ENCODE measurements around the gene TRAPPC3. TPM values are rescaled to one million over a fixed set of nuclear protein-coding genes. Genes with fewer than 3 reads are reported as not detected.
"Not testable (repeated sequence)": the region's sequence is repeated elsewhere in the genome, so short reads cannot be mapped to it uniquely, and the experiment has no call there.

The TRAPPC3 gene
- total RNA-seq, 1 experiment from 2014 or later, result 168 TPM

DNA sequence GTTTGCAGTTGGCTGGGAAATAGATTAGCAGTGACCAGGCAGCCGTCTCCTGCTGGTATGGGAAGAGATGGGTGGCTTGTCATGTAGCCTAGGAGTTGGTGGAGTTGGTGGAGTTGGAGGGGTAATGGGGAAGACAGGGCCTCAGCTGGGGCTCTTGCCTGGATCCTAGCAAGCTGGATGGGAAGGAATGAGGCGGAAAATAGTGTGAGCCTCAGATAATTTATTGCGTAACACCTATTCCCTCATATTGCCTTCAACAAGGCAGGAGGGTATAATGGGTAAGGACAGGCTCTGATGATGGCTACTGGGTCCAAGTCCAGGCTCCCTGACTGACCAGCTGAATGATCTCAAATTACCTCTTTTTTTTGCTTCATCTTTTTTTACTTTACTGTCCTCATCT is 19.2 kb upstream of the TRAPPC3 start:
- no peak for DNase-seq (ENCODE audit: low spot score)
- in situ Hi-C loops (cut with HindIII; ENCODE audit: low sequenced_read_pairs), result loop anchor here (10.0 kb wide), 1 partner anchor 66 kb away; no protein-coding TSS in a partner anchor

DNA sequence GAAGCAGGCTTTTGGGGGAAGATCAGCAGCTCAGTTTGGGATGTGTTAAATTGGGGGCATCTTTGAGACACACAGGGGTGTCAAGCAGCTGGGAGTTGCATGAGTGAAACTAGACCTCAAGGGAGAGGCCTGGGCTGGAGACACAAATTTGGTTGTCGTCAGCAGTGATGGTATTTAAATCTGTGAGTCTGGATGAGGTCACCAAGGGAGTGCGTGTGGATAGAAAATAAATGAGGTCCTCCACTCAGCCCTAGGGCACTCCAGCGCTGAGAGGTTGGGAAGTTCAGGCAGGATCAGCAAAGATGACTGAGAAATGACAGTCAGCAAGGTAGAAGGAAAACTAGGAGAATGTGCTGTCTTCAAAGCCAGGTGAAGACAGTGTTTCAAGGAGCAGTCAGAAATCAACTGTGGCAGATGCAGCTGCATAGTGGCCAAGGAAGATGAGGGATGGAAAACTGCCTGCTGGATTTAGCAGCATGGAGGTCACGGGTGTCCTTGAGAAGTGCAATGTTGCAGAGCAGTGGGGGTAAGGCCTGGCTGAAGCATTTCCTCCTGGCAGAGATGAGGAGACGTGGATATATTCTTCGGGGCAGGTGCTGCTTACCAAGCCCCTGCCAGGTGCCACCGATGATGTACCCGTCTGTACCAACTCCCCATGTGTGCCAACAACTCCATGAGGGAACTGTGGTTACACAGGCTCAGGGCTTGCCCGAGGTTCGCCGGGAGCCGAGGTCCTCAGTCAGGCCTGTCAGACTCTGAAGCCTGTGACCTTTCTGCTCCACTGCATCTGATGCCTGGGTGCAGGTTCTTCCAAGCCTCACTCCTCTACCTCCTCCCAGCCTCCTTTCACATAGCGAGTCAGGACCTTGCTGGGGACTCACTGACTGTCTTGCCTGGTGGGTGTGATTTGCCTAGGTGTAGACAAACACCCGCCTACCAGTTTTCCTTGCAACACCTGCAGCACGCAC is 17.9 kb upstream of the TRAPPC3 start:
- in situ Hi-C loops (cut with HindIII; ENCODE audit: low sequenced_read_pairs), result loop anchor here (10.0 kb wide), 1 partner anchor 68 kb away; no protein-coding TSS in a partner anchor
- peak; percentile 50 for DNase-seq (ENCODE audit: low spot score)

DNA sequence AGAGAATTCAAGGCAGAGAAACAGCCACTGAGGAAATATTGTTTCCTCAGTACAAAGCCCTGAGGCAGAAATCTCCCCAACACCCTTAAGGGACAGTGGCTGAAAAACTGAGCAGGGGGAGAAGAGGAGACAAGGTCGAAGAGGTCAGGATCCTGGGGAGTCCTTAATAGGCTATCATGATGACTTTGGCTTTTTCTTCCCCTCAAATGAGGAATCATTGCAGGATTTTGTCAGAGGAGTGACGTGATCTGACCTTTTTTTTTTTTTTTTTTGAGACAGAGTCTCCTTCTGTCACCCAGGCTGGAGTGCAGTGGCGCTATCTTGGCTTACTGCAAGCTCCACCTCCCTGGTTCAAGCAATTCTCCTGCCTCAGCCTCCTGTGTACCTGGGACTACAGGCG is 16.9 kb upstream of the TRAPPC3 start:
- in situ Hi-C loops (cut with HindIII; ENCODE audit: low sequenced_read_pairs), result loop anchor here (10.0 kb wide), 1 partner anchor 69 kb away; no protein-coding TSS in a partner anchor
- DNase-seq (ENCODE audit: low spot score), result peak; percentile 49

DNA sequence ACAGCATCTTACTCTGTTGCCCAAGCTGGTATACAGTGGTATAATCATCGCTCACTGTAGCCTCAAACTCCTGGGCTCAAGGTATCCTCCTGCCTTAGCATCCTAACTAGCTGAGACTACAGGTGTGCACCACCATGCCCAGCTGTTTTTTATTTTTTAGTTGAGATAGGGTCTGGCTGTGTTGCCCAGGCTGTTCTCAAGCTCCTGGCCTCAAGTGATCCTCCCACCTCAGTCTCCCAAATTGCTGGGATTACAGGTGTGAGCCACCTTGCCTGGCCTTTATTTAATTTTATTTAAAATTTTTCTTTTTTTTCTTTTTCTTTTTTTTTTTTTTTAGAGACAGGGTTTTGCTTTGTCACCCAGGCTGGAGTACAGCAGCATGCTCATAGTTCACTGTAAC is 15.9 kb upstream of the TRAPPC3 start:
- DNase-seq (ENCODE audit: low spot score), result no peak
- in situ Hi-C loops (cut with HindIII; ENCODE audit: low sequenced_read_pairs), result loop anchor here (10.0 kb wide), 1 partner anchor 70 kb away; no protein-coding TSS in a partner anchor

DNA sequence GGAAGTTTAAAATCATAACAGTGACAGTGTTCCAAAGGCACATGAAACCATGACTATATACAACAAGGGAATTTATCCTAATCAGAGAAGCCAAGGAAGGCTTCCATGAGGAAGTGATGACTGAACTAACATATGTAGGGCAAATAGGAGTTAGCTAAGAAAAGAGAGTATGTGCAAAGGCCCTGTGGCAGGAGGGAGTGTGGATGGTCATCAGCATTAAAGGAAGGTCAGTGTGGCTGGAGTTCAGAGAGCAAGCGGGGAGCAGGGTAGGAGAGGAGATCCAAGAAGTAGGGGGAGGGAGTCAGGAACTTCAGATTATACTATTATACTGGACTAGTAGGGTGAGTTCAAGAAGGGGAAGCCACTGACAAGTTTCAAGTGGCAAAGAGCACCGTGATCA is 15.1 kb upstream of the TRAPPC3 start:
- no peak for DNase-seq (ENCODE audit: low spot score)
- in situ Hi-C loops (cut with HindIII; ENCODE audit: low sequenced_read_pairs), result loop anchor here (10.0 kb wide), 1 partner anchor 70 kb away; no protein-coding TSS in a partner anchor

DNA sequence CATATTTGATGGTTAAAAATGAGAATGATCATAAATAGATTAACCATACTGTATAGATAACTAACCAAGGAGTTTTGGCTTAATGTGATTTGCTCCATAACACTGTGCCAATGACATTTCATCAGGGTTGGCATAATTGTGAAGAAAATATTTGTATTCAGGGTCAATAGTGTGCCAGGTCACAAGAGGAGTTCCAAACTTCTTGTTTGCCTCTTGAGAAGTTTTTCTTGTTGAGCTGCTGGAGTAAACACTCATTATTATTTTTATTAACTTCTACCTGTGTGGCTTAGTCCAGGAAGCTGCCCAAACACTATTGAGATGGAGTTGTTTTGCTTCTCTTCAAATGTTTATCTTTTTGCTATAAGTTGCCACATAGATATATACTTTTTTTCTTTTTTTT is 14.1 kb upstream of the TRAPPC3 start:
- no peak for DNase-seq (ENCODE audit: low spot score)
- in situ Hi-C loops (cut with HindIII; ENCODE audit: low sequenced_read_pairs), result loop anchor here (10.0 kb wide), 1 partner anchor 71 kb away; no protein-coding TSS in a partner anchor

DNA sequence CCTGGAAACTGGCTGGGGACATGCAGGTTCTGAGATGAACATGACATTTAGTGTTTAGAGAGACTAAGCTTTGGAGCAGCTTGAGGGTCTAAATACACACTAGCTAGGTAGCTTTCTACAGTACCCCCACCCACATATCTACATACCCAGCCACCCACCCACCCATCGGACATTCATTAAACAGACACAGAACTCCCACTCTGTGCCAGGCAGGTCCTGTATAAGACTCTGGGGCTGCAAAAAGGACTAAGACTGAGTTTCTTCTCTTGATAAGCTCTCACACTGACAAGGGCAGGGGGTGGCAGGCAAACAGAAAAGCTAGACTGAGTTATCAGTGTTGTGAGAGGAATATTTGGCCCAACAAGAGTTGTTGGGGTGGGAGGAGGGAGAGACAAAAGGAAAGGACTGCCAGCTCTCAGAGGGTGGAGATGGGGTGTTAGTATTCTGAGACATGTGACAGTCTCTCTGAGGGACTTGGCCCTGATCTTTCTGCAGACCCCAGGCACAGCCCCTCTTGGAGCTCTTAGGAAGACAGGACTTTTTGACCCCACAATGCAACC is 13.5 kb upstream of the TRAPPC3 start:
- in situ Hi-C loops (cut with HindIII; ENCODE audit: low sequenced_read_pairs), result loop anchor here (10.0 kb wide), 1 partner anchor 72 kb away; no protein-coding TSS in a partner anchor

DNA sequence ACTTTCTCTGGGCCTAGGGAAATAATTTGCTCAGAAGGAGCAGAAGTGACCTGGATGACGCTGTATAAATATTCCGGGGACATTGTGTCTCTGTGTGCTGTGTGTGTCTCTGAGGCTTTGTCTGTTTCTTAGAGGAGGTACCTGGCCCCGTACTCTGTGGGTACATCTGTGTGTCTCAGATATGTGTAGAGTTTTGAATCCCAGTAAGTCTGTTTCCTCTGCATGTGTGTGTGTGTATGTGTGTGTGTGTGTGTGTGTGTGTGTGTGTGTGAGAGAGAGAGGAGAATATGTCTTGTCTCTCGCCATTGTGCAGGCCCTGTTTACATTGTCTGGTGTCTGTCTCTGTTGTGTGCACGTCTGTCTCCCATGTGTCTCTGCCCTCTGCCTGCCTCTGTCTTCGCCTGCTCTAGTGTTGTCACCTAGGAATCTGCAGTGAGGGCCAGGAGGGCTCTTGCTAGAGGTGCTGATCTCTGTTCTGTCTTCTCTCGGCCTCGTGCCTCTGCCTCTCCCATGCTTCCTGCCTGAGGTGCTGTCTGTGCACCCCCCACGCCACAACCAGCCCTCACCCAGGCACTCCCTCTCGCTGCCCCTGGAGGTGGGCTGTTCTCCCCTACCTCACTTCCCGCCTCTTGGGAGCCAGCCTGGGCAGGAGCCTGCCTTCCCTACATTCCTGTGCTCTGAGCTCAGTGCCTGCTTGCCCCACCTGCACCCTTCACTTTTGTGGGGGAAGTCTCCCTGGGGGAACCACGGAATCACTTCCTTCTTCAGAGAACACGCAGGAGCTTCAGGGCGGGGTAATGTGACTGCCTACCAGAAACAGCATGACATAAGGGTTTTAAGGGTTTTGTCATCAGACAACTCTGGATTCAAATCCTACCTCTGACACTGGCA is 12.6 kb upstream of the TRAPPC3 start:
- in situ Hi-C loops (cut with HindIII; ENCODE audit: low sequenced_read_pairs), result loop anchor here (10.0 kb wide), 1 partner anchor 73 kb away; no protein-coding TSS in a partner anchor
- DNase-seq (ENCODE audit: low spot score), result peak; percentile 35

More for the DNA sequence above, 13.5 kb upstream of the TRAPPC3 start:
- no peak for DNase-seq (ENCODE audit: low spot score)

DNA sequence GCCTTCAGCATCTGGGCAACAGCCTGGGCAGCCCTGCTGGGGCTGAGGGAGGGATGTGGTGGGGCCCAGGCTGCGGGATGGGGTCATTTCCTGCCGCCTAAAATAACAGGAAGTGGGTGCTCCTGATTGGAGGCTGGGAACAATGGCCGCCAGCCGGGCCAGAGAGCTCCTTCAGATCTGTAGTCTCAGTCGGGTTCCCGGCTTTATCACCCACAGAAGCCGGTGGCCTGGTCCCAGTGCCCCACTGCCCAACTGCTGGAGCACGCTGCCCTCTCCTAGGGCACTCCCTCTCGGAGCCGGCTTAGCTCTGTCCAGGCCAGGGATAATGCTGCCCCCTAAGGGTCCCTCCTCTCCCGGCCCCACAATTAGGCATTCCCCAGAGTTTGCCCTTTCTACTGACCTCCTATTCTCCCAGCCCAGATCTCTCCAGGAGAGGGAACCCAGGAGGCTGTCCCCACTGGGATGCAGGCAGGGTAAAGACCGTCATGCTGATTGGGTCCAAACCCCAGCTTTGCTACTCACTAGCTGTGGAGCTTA is 11.7 kb upstream of the TRAPPC3 start:
- peak; percentile 42 for DNase-seq (ENCODE audit: low spot score)
- in situ Hi-C loops (cut with HindIII; ENCODE audit: low sequenced_read_pairs), result loop anchor here (10.0 kb wide), 1 partner anchor 74 kb away; no protein-coding TSS in a partner anchor

DNA sequence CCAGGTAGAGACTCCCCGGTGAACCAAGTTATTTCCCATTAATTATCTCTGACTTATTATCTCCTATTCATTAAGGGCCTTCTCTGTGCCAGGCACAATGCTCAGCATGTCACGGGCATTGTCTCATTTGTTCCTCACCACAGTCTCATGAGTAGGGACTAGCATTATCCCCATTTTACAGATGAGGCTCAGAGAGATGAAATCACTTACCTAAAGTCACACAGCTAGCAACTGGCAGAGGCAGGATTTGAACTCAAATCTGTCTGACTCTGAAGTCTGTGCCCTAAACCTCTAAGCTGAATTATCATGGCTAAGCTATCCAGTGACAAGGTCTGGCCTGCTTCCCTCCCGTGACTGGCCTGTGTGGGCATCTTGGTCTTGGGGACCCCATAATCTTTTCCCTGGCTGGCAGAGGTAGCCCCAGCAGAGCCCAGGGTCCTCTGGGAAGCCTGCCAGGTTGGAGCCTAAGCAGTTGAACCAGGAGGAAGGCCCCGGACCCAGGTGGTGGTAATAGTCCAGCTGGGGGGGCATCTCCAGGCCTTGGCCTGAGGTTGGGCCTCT is 11.2 kb upstream of the TRAPPC3 start:
- DNase-seq (ENCODE audit: low spot score), result no peak

DNA sequence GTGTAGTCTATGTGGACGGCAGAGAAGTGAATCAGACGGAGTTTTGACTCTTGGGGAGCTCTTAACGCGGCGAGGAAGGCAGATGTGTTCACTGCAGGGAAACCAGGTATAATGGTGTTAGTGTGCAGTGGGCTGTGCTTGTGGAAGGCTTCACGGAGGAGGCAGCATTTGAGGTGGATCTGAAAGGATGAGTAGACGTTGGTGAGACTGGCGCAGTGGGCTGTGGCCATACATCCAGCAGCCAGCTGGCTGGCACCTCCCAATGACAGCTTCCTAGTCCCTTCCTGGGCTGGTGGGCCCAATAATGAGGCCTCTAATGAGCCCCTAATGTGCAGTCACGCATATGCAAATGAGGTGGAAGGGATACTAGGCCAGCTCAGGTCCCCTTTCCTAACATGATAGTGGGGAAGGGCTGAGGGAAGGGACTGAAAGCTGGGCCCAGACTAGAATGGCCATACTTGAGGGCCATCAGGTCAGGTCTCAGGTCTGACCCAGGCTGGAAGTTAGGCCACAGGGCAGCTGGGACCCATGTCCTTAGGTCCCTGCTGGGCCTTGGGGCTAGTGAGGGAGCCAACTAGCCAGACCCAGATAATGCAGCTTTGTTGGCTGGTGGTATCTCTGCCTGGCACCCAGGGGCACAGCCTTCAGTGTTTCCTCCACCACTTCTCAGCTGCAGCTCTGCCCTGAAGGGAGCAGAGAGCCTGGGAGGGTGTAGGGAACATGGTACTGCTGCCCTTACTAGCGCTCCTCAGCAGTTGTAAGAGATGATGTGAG is 10.5 kb upstream of the TRAPPC3 start:
- in situ Hi-C loops (cut with HindIII; ENCODE audit: low sequenced_read_pairs), result loop anchor here (10.0 kb wide), 1 partner anchor 75 kb away; no protein-coding TSS in a partner anchor
- DNase-seq (ENCODE audit: low spot score), result no peak

More for the DNA sequence above, 11.2 kb upstream of the TRAPPC3 start:
- in situ Hi-C loops (cut with HindIII; ENCODE audit: low sequenced_read_pairs), result loop anchor here (10.0 kb wide), 1 partner anchor 74 kb away; no protein-coding TSS in a partner anchor

DNA sequence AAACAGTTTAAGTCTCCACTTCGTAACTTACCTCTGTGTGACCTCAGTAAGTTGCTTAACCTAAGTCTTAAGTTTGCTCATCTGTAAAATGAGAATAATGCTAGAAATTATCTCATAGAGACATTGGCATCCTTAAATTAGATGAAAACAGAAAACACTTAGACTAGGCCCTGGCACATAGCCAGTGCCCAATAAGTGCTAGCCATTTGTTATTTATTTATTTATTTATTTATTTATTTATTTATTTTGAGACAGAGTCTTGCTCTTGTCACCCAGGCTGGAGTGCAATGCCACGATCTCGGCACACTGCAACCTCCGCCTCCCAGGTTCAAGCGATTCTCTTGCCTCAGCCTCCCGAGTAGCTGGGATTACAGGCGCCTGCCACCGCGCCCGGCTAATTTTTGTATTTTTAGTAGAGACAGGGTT is 9.6 kb upstream of the TRAPPC3 start:
- in situ Hi-C loops (cut with HindIII; ENCODE audit: low sequenced_read_pairs), result not testable (repeated sequence)

DNA sequence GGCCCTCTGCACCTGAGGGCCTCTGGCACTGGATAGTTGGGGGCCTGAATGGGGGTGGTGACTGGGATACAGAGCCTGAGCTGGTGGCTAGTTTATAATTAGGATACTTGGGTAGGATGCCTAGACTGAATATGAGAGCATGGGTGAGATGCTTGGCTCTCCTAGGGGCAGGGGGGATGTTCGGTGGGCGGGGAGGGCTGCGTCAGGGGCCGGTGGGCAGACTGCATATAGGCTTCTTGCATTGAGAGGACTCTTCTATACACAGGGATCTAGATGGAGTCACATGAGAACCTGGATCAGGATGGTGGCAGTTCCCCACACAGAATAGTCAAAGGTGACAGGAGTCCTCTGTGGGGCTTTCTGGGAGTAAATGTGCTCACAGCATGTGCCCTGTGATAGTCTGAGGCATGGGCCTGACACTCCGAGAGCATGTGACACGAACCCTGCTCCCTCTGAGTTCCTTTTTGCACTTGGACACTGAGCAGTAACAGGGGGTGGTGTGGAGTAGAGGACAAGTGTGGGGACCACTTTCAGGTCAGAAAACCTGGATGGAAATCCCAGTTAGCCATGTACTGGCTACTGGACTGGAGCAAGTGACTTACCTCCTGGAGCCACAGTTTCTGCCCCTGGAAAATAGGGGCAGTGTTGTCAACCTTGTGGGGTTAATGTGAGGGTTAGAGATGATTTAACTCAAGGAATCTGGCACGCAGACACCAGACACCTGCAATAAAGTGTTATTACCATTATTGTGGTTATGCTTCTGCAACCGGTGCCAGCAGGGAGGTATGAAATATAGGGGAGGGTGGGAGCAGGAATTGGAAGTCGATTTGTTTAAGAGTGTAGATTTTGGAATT is 8.9 kb upstream of the TRAPPC3 start:
- no peak for DNase-seq (ENCODE audit: low spot score)
- in situ Hi-C loops (cut with HindIII; ENCODE audit: low sequenced_read_pairs), result no loop called here

More for the DNA sequence above, 9.6 kb upstream of the TRAPPC3 start:
- DNase-seq (ENCODE audit: low spot score), result not testable (repeated sequence)

DNA sequence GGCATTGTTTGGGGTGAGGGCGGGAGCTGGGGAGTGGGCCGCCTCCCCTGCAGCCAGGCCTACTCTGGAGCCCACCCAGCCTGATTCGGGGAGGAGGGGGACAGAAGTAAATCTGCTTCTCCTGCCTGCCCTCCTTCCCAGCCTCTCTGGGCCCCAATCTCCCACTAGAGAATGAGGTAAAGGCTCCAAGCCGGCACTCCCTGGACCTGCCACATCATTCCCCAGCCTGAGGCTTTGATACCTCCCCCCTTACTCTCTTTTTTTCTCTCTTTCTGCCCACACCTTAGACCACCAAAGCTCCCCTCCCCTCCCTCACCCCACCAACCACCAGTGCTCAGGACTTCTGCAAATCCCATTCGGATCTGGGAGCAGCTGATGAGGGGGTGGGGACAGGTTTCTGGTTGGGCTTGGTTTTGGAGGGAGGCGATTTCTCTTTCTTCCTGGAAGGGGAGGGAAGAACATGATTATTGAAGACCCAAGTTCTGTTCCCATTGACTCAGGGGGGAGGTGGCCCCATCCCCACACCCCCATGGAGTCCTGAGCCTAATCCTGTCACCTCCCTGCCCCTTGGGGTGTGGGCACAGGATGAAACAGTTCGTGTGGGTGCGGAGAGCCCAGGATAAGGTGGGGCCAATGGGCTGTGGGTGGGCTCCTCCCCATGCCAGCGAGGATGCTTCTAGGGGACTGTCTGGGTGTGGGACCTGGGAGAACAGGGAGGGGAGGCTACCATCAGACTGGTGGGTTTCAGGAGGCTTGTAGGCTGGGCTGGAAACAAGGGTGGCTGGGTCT is 8.0 kb upstream of the TRAPPC3 start:
- peak; percentile 36 for DNase-seq (ENCODE audit: low spot score)
- in situ Hi-C loops (cut with HindIII; ENCODE audit: low sequenced_read_pairs), result no loop called here

DNA sequence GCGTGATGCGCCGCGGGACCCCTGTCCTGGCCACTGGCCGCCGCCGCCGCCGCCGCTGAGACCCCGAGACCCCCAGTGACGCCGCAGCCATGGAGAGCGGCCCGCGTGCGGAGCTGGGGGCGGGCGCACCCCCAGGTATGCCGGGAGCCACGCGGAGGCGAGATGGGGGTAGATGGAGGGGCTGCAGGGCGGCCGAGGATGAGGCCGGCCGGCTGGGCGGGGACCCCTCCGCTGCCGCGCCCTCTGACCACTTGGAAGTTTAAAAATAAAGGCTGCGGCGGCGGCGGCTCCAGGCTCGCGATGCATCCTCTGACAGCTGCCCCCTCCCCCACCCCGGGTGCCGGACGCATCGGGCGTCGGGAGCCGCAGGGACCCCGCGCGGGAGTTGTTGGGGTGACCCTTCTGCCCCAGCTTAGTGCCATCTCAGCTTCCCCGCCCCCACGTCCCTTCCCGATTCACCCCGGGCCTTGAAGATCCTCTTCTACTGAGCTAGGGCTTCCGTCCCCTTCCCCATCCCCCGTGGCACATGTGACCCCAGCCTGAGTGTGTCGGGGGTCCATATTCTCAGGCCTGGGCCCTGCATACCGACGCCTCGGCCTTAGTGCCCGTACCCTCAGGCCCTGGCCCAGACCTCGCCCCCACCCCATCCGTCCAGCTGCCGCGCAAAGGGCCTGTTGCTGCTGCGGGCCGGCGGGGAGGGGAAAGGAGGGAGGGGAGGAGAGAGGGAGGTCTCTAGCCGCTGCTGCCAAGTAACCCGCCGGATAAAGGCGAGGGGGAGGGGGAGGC is 7.2 kb upstream of the TRAPPC3 start:
- DNase-seq (ENCODE audit: low spot score), result peak; percentile 52
- in situ Hi-C loops (cut with HindIII; ENCODE audit: low sequenced_read_pairs), result no loop called here

All from G401 (cell line).